GM19463 (cell line): ENCODE results near the gene STOML3.

ENCODE experiments used
- ATAC-seq: cut with Tn5 transposase; IDR thresholded peaks from one replicate; pipeline ENCODE4 v1.9.1; 2021; ENCODE audit warnings: mild to moderate bottlenecking, moderate library complexity; ENCODE audit not compliant: unreplicated experiment

STOML3 gene

DNA sequence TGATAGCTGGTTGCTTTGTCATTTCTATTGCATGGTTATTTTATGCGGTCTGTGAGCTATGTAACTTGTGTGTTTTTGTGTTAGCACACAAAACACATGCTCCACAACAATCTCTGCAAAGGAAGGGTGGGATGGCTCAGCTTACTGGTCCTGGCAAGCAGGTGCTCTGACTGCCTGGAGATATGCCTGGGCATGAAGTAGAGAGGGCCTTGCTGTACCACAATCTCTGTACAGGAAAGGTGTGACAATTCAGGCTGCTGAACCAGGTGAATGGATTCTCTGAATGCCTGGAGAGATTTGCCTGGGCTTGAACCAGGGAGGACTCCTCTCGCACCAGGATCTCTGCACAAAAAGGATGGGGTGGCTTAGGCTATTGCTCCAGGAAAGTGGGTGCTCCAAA lies 69.5 kb downstream of the STOML3 start:
- ATAC-seq = no peak
